ENCODE results near the gene TNFSF10.

DNA sequence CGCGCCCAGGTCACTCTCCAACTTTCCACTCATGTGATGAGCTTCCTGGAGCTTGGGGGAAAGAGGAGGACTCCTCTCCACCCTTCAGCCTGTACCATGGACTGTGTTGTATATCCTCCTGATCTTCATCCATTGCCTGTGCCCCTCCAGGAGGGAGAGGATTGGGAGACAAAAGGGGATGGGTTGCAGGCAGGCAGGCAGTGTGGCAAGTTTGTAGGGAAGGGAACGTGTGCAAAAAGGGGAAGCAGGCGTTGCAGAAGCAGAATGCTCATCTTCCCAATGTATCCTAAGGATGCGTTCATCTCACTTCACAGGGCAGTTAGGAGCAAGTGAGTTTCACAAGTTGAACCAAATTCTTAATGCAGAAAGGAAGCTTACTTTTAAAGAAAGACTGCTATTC lies 46.9 kb downstream of the TNFSF10 start:
- no peak for TF ChIP-seq SIN3A (IDR thresholded peaks at IDR 0.05; ENCODE audit: borderline replicate concordance, insufficient read depth, low read length)
- no peak for TF ChIP-seq TAF1 (IDR thresholded peaks at IDR 0.05; ENCODE audit: borderline replicate concordance, insufficient read depth, low read length)
